Measurements from ENCODE around the gene SCRN2. TPM values are rescaled to one million over a fixed set of nuclear protein-coding genes. Genes with fewer than 3 reads are reported as not detected.

The SCRN2 gene
- total and polyA plus RNA-seq, 2 of the 13 experiments (the other 11 are each of a cell fraction or from before 2014, with no cell fraction given), result 21.7 to 29.5 TPM

DNA sequence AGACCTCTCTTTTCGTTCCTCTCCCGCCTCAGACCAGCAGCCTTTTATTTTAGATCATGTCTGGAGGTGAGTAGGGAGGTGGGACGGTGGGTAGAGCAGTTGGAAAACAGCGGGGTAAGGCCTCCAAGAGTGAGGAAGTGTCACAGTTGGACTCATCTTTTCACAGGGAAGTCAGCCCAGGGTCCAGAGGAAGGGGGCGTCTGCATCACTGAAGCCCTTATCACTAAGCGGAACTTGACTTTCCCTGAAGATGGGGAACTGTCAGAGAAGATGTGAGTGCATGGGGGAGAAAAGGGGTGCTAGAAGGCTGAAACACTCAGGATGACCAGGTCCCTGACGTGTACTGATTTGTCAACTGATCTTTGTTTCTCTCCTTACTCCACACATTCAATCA lies 9.1 kb downstream of the SCRN2 start:
- Histone ChIP-seq H3K27me3 (ENCODE audit: control insufficient read depth in 1 of 2, insufficient read depth in 2 of 2, low read length in 2 of 2) (peaks cover 0 to 5% of the 10 kb centered on the region in 2 experiments; a peak in 1 of 5 replicates), H3K79me2 (ENCODE audit: insufficient read depth, low read length) (peaks cover 20% of the 10 kb centered on the region), H2AFZ (ENCODE audit: low read length) (no peak overlapping the region), H3K4me2 (ENCODE audit: low read depth, low read length) (peak overlapping the region; percentile 99), H3K4me1 (ENCODE audit: insufficient read depth, low read length) (peaks cover 23% of the 10 kb centered on the region), H3K27ac (ENCODE audit: extremely low read length, insufficient read depth, low read length) (no peak overlapping the region), H3K9ac (ENCODE audit: insufficient read depth, low read depth, low read length) (peak overlapping the region; percentile 86), H4K20me1 (ENCODE audit: insufficient read depth, low read length) (no peaks in the 10 kb centered on the region), H3K9me3 (ENCODE audit: low read length) (no peaks in the 10 kb centered on the region), H3K4me3 (replicated peaks in 1 of 3; ENCODE audit: insufficient read depth in 1 of 3, low read depth in 2 of 3, low read length in 3 of 3) (peak overlapping the region; percentile 81 to 97 (median 82)), H3K36me3 (replicated peaks in 1 of 2; ENCODE audit: control insufficient read depth in 1 of 2, insufficient read depth in 2 of 2, low read length in 2 of 2) (peaks cover 9 to 17% of the 10 kb centered on the region in 2 experiments; a peak in 4 of 5 replicates)
- DNase-seq (ENCODE audit: low spot score) (no peak), FAIRE-seq (no peak), ATAC-seq (peak; percentile 19)
- ChIA-PET CTCF (ENCODE audit: low intra/inter-chr PET ratio, low total read pairs) (no interaction called here), POLR2A (interaction anchor here (0.5 to 1.8 kb wide), 27 partner anchors 9 to 303 kb away, joined by 3 to 58 read pairs (median 4); partner anchors contain the start of genes CDK5RAP3, KPNB1, NFE2L1 and OSBPL7)
- TF ChIP-seq ZNF652 (CRISPR knock-in tag; IDR thresholded peaks at IDR 0.05; ENCODE audit: borderline replicate concordance, low read depth) (no peak), ZNF562 (CRISPR knock-in tag; IDR thresholded peaks at IDR 0.05; ENCODE audit: borderline replicate concordance) (no peak), TCF12 (IDR thresholded peaks at IDR 0.05) (no peak), TCF12 (CRISPR knock-in tag; IDR thresholded peaks at IDR 0.05) (0 out of 2 replicates have a peak, but pooled peaks have one; percentile 16), HIVEP1 (CRISPR knock-in tag; IDR thresholded peaks at IDR 0.05) (0 out of 2 replicates have a peak, but pooled peaks have one; percentile 19), ZZZ3 (CRISPR knock-in tag; IDR thresholded peaks at IDR 0.05; ENCODE audit: borderline replicate concordance) (no peak), SNAI1 (CRISPR knock-in tag; IDR thresholded peaks at IDR 0.05; ENCODE audit: borderline replicate concordance) (0 out of 2 replicates have a peak, but pooled peaks have one; percentile 1)
- TF ChIP-seq, protein P1, sequence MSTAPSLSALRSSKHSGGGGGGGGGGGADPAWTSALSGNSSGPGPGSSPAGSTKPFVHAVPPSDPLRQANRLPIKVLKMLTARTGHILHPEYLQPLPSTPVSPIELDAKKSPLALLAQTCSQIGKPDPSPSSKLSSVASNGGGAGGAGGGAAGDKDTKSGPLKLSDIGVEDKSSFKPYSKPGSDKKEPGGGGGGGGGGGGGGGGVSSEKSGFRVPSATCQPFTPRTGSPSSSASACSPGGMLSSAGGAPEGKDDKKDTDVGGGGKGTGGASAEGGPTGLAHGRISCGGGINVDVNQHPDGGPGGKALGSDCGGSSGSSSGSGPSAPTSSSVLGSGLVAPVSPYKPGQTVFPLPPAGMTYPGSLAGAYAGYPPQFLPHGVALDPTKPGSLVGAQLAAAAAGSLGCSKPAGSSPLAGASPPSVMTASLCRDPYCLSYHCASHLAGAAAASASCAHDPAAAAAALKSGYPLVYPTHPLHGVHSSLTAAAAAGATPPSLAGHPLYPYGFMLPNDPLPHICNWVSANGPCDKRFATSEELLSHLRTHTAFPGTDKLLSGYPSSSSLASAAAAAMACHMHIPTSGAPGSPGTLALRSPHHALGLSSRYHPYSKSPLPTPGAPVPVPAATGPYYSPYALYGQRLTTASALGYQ (CRISPR knock-in tag; IDR thresholded peaks at IDR 0.05), result no peak
- 21% methylated on average over 7 of the region's 7 CpGs for WGBS (ENCODE audit: low lambda C conversion rate)
- in situ Hi-C loops (cut with HindIII; ENCODE audit: extremely low pct_ligation_motif_present, low pct_unique_long_range_greater_than_20kb), result no loop called here
- intact Hi-C loops (cut with micrococcal nuclease; ENCODE audit: unreplicated experiment), result no loop called here
- BruUV-seq (replicated peaks), result no TSS peak

Measured in HepG2 (cell line).